NCI-H2081 (cell line): ENCODE results near the gene CCNJL.

ENCODE experiments used
- DNase-seq, 2 experiments: peaks; one replicate each; lab custom pipeline; 2025; lab: John Stamatoyannopoulos, UW

Gene CCNJL

DNA sequence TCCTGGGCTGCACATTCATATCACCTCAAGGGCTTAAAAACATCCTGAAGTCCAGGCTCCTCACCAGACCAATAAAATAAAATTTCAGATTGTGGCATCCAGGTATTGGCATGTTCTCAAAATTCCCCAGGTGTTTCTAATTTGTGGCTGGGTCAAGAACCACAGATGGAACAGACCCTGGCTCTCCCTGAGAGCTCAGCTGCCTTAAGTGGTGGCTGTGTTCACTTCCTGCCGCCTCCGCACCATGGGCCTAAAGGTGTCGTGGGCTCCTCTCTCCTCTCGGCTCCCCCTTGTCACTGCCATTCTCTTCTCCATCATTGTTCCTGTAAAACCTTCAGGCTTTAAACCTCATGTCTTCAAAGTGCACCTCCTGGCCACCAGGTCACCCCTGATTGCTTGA lies 17.8 kb upstream of the CCNJL start:
- DNase-seq: no peak

DNA sequence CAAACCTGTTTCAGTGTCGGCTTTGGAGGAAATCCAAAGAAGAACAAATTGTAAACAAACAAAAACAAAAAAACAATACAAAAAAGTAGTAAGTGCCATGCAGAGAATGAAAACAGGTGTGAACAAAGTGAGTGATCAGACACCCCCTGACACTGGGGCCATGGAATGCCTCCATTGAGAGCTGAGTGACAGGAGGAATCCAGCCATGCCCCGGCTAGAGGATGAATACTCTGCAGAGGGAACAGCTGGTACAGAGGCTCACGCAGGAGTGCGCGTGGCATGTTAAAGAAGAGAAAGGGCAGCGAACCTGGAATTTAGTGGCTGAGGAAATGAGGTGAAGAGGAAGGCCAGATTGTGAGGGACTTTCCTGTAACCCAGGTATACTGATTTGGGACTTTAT lies 15.5 kb upstream of the CCNJL start:
- DNase-seq: no peak

DNA sequence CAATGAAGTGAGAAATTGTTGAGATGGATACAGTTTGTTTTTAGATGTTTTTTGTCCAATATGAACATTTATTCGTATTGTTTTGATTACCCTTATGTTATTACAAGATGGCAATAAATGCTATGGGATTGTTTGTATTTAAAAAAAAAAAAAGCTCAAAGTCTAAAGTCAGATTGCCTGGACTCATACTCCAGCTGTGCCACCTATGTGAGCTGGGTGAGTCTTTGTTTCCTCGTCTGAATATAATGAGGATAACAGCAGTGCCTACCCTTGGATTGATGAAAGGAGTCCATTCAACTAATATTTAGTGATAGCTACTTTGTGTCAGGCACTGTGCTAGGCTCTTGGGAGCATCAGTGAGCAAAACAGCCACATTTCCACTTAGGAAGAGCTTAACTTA lies 14.6 kb upstream of the CCNJL start:
- DNase-seq: no peak

DNA sequence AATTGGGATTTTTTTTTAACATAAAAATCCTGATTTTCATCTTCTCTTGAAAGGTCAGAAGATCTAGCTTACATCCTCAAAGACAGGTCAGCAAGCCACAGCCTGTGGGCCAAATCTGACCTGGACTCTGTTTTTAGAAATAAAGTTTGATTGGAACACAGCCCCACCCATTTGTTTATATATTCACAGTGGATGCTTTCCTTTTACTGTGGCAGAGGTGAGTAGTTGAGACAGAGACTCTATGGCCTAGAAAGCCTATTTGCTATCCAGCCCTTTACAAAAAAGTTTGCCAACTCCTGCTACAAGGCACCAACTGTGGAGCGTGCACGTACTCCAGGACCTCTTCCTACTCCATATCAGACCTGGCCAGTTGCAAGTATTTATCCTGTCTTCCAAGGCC lies 13.4 kb upstream of the CCNJL start:
- no peak for DNase-seq

DNA sequence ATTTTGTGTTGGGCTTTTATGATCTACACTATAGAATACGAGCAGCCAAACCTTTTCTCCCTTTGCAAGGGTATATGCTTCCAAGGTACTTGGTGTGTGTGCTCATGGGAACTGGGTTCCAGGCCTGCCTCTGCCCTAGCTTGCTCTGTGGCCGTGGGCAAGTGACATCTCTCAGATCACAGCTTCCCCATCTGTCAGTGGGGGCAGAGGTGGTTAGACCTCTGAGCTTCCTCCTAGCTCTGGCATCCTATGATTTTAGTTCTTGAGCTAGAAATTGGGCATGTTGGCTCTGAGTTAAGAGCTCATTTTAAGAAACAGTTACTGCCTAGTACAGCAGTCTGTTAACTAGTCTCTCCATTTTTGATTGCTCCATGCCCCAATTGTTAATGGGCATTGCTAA lies 12.5 kb upstream of the CCNJL start:
- no peak for DNase-seq

DNA sequence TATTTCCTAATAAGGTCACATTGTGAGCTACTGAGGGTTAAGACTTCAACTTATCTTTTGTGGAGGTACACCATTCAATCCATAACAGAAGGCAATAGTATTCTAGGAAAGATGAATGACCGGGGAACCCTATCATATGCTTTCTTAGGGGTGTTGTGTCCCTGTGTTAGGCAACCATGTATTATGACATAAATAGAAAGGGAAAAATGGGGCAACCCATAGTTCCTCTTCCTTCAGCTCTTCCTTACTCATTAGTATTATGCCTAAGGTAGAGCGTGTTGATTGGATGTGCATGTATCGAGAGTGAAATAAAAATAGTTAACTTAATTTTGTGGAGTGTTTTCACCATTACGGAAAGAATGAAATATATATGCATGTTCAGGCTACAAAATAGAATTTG lies 6.0 kb upstream of the CCNJL start:
- DNase-seq: no peak

DNA sequence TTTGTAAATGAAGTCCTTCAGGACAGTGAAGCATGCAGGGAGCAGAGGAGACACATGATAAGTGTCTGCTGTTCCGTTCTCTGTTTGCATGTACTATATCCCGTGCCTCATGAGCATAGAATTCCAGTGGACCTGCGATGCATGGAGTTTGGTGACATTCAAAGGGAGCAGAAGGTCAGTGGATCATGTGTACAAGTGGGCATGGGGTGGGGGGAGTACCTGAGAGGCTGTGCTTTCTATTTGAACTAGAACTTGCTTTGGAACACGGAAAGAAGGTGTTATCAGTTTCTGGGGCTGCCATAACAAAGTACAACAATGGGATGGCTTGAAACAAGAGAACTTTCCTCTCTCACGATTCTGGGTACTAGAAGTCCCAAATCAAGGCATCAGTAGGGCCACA lies 5.1 kb upstream of the CCNJL start:
- DNase-seq: no peak

DNA sequence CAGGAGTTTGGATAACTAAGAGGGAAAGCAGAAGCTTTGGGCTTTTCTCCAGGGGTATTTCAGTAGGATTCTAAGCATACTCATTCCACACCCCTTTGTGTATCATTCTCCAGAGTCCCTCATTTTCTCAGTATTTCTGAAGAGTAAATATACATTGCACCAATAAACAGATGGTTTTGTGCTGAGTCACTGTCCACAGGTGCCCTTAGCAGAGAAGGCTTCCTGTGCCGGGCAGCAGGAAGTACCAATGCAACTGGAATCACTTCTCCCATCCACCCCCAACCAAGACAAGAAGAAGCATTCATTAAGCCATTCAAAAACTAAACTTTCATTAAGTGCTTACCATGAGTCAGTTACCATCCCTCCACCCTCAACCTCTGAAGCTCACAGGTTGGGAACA lies 3.6 kb upstream of the CCNJL start:
- peak; percentile 44 to 81 for DNase-seq

DNA sequence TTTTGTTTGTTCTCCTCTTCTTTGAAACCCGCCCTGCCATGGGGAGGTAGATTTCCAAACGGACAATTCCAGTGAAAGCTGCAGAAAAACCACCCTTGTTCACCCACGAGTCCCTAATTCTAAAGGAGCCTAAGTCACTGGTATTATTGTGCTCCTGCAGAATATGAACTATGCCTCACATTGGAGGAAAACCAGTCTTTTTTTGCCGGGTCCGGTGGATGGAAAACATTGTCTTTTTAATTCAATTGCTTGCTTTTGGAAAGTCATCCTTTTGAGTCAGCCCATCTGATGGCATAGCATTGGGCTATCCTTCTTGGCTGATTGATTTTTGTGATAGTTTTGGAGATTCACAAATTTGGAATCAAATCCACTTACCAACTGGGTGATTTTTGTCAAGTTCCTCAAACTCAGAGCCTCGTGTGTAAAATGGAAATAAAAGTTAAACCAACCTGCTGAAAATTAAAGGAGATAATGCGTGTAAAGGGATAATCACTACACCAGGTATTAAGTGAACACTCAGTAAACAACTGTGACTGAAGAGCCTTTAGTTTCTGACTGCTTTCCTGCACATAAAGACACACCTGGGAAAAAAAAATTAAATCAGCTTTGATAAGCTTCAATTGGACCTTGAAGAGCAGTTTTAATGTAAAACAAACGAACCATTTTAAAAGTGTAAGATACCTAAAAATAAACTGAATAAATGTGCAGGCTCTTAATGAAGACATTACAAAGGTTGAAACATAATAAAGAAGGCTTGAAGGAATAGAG lies 780 bp upstream of the CCNJL start:
- DNase-seq: peak; percentile 6 to 27

DNA sequence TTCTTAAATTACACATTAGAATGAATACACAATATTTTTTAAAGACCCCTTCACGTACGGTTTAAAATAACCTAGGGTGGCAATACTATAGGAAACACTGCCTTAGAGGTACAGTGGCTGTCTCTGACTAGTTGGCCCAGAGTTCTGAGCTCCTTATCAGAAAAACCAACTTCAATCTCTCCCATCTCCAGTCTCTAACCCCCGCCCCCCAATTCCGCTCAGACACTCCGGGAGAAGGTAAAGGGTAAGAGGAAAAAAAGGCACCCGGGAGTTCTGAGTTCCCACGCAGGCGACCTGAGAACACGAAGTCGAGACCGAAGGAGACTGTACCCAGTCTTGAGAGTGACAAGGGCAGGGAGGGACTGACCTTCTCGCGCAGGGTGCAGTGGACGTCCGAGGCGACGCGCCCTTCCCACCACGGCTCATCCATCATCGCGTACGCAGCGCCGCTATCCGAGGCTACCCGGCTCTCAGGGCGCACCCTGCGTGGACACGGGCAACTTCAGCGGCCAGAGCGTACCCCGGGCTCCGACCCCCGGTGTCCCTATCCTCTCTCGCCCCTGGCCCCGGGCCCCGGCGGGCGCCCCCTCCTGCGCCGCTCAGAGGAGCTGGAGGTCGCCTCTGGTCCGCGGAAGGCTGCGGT lies 752 bp downstream of the CCNJL start:
- no peak for DNase-seq

DNA sequence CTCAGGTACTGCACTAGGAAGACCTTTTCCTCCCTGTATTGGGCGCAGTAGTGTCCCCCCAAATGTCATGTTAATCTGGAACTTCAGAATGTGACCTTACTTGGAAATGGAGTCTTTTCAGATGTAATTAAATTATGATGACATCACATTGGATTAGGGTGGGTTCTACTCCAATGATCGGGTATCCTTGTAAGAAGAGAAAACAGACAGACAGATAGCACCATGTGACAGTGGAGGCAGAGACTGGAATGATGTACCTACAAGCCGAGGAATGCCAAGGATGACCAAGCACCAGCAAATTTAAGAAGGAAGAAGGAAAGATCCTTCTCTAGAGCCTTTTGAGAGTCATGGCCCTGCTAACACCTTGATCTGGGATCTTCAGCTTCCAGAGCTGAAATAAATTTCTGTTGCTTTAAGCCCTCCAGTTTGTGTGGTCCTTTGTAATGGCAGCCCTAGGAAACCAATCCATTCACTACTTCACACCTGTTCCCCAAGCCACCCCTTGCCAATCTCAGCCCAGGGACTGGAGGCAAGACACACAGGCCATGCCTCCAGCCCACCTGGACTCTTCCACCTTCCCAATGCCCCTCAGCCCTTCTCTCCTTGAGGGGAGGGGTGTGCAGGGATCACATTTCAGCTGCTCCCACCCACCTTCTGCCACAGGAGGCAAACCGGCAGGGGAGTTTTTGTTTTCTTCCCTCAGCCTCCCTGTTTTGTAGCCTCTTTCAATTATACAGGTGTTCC lies 1.6 kb downstream of the CCNJL start:
- no peak for DNase-seq

DNA sequence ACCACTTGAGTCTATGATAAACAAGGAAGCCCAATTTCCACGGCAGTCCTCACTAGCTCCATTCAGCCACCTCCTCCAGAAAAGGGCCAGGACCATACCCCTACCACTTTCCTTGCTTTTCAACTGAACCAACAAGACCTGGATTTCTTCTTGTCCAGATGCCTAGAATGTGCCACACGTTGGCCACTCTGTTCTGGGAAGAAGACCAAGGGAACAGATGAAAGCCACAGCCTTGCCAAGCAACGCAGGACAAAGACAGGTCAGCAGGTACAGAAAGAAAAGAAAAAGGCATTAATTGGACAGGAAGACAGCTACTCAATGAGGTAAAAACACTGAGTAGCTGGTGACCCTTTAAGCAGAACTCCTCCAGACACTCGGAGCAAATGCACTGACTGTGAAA lies 2.2 kb downstream of the CCNJL start:
- DNase-seq: no peak

DNA sequence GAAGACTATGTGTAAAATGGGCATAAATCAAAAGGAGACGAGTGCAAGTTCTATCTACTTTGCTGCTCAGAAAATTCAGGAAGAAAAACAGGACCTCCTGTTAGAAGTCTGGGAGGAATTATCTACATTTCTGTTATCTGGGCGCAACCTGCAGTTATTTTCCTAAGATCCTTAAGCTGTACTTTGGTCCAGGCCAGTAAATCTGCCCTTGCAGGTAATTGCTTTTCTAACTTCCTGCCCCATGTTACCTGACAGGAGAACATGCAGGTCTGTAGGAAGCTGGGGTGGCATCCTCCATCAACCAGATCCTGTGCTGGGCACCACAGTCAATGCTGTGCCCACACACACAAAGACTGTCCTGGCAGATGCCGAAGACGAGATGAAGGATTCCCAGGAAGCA lies 5.7 kb downstream of the CCNJL start:
- DNase-seq: no peak

DNA sequence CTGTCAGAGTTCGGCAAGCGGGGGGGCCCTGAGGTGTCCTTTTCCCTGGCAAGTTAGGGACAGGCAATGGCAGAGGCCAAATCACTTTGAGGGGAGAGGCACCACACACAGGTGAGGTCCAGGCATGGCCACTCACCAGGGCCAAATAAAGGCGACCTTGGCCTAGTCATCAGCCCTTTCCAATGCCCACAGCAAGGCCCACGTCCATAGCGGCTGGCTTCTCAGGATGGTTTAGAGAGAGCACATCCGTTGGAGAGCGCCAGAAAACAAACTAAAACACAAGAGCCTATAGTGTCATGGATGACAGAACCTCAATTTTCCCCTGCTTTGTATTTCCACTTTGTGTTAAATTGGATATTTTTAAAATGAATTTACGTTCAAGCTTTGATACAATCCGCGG lies 7.0 kb downstream of the CCNJL start:
- no peak for DNase-seq

DNA sequence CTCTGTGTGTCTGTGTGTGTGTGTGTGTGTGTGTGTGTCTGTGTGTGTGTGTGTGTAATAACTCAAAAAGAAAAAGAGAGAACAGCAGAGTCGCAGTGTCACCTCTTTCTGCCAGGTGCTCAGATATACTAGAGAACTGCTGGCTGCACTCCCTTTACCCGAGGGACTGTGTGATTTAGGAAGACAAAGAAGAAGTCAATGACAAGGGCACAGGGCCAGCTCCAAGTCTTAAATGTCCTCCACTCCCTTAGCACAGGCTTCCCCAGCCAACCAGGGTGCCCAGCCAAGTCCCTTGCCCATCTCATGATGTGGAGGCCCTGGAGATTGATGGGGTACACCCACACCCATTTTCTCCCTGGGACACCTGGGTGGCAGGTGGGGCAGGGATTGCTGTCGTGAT lies 8.7 kb downstream of the CCNJL start:
- peak in 1 of 2 experiments; percentile 15 for DNase-seq

DNA sequence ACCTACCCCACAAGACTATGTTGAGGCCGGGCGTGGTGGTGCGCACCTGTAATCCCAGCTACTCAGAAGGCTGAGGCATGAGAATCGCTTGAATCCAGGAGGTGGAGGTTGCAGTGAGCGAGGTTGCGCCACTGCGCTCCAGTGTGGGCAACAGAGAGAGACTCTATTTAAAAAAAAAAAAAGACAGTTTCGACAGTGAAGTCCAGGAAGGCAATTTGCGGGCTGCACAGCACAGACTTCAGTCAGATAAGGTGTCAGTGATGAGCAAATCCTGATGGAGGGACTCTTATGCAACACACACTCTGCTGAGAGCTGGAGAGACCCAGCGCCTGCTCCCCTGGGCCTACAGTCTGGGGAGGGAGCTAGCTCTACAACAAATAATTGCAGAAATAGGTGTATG lies 14.2 kb downstream of the CCNJL start:
- no peak for DNase-seq

DNA sequence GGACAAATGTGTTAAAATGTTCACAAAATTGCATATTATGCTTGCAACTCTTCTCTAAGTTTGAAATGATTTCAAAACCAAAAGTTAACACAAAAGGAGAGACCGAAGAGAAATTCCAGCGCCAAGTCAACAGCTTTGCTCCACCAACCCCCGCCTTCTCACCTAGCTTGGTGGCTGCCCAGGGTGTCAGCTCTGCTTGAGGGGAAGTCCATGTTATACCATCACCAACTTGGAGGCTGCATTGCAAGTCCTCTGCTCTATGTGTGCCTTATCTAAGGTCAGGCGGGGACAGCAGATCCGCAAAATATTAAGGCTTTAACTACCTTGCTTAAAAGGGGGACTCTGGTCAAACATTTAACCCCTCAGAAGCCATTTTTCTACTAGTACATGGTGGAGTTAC lies 14.6 kb downstream of the CCNJL start:
- no peak for DNase-seq

DNA sequence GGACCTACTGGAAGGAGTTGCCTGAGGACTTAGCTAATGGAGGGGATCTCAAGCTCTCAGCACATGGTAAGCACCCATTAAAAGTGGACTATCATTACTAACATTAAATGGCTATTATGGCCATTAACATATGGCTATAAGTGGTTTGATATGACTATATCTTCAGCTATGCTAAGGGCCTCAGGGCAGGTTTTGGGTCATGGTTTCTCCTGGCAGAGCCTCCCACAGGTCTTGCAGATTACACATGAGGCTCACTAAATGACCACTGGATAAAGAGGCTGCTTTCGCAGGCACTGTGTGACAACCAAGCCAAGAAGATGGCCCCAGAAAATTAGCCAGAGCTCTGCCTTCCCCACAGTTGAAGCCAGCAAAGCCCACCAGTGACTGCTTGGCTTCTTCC lies 15.4 kb downstream of the CCNJL start:
- DNase-seq: no peak

DNA sequence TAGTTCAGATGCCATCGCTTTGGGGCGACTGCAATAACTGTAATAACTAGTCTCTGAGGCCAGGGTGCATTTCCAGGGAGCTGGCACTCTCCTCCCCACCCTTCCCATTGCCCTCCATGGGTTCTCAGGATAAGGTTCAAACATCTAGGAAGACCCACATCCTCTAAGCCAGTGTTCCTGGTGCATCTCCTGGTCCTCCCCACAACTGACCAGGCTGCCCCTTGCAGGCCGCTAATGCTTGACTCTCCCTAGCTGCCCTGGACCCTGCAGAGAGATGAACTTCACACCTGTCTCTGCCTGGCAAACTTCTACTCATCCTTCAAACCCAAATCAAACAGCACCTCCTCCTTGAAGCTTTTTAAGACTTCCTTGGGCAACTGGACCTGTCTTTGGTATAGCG lies 15.9 kb downstream of the CCNJL start:
- DNase-seq: no peak

DNA sequence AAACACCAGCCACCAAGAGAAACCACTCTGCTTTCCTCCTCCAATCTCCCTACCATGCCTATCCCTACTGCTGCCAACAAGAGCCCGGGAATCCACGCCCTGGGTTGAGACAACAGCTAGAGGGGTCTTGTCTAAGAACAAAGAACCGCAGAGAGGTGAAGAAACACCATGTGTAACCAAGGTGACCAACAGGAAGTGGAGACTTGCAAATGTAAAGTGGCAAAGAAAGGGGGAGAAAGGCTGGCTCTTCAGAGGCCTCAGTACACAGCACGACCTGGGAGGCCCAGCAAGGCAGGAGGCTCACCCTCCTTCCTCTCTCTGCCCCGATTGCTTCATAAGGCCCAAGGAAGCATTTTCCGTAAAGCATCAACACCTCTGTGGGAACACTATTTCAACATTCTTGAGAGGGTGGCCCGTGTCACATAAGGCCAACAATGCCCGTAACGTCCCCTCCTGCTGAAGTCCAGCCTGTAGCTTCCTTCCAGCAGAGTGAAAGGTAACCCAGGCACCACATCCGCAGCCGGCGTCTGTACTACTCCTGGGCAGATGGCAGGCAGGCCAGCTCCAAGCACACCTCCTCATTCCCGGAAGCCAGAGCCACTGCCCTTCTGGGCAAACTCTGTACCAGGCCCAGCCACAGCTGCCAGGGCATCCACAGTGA lies 18.3 kb downstream of the CCNJL start:
- no peak for DNase-seq

DNA sequence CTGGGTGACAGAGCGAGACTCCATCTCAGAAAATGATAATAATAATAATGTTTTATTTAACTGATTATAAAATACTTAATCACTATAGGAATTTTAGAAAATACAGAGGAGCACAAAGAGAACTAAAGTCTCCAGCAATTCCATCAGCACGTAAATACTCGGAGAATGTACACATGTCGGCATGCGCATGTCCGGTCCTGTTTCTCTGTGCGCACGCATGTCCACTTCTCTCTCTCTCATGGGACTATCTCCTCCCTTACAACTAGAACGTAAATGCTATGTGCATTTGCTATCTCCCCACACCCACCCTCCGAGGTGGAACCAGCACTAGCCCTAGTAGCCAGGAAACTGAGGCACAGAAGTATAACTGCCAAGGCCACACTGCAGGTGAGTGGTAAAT lies 19.0 kb downstream of the CCNJL start:
- no peak for DNase-seq

DNA sequence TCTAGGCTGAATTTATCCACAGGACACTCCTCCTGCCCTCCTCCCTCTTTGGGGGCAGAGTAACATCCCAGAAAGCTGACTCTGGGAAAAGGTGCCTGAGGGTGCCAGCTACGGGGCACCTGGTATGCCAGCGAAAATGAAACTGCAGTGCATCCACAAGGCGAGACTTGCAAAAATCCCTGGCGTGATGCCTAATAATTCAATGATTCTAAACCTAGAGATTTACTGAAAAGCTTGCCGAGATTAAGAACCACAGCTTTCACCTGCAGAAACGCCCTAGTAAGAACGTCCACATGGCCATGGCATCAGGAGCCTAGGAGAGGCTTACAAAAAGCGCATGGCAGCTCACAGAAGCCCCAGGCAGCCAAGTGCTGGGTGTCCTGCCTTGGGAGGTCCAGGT lies 20.9 kb downstream of the CCNJL start:
- no peak for DNase-seq

DNA sequence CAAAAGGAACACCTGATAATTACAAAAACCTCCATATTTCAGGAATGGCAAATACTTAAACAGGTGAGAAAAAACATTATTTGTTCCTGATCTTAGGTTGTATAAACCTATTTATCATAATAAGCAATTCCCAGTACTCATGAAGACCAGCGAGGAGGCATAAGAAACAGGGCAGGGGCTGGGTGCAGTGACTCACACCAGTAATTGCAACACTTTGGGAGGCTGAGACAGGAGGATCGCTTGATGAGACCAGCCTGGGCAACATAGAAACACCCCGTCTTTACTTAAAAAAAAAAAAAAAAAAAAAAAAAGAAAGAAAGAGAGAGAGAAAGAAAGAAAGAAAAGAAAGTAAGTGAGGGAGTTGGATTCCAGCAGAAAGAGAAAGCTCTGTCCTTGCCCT lies 21.6 kb downstream of the CCNJL start:
- DNase-seq: no peak
